ENCODE data around the gene STUM. TPM values are rescaled to one million over a fixed set of nuclear protein-coding genes. Genes with fewer than 3 reads are reported as not detected.

STUM gene
- total RNA-seq, 1 experiment from 2014 or later, result 0.03 TPM

DNA sequence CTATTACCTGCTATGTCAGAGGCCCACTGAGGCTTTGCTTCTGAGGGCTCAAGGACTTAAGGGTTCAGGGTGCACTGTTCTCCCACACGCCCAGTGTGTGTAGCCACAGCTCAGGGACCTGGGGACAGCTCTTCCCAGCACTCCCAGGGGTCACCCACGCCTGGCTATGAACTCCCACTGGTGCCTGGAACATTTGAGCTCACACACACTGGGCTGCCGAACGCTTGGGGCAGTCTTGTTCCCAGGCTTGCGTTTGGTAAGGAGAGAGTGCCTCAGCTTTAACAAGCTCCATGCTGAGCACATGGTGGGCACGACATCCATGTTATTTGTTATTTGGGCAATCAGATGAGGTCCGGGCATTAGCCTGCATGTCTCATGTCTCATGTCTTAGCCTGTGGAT is 37.6 kb downstream of the STUM start:
- intact Hi-C loops (cut with micrococcal nuclease; ENCODE audit: unreplicated experiment), result no loop called here
- in situ Hi-C loops (cut with HindIII; ENCODE audit: low pct_unique_long_range_greater_than_20kb, low sequenced_read_pairs), result no loop called here
- H3K27ac ChIP-seq (ENCODE audit: low read length), result no peak overlapping the region
- ChIA-PET CTCF (no interaction called here), POLR2A (no interaction called here)
- H3K4me1 ChIP-seq (ENCODE audit: control insufficient read depth, insufficient read depth, low read length), result no peaks in the 10 kb centered on the region
- no peaks in the 10 kb centered on the region for H3K9me3 ChIP-seq (ENCODE audit: control insufficient read depth, insufficient read depth, low read depth, low read length)
- peaks cover 3% of the 10 kb centered on the region for H3K27me3 ChIP-seq (ENCODE audit: control insufficient read depth, insufficient read depth, low read length)
- DNase-seq (ENCODE audit: low read depth, low spot score) (no peak), ATAC-seq (no peak)
- no TSS peak for BruUV-seq (replicated peaks)
- no peak for TF ChIP-seq SIN3A (IDR thresholded peaks at IDR 0.05; ENCODE audit: borderline replicate concordance, insufficient read depth, low read depth, low read length)
- TF ChIP-seq POLR2AphosphoS5 (IDR thresholded peaks at IDR 0.05; ENCODE audit: low read depth, low read length), result no peak
- TF ChIP-seq, protein P1, sequence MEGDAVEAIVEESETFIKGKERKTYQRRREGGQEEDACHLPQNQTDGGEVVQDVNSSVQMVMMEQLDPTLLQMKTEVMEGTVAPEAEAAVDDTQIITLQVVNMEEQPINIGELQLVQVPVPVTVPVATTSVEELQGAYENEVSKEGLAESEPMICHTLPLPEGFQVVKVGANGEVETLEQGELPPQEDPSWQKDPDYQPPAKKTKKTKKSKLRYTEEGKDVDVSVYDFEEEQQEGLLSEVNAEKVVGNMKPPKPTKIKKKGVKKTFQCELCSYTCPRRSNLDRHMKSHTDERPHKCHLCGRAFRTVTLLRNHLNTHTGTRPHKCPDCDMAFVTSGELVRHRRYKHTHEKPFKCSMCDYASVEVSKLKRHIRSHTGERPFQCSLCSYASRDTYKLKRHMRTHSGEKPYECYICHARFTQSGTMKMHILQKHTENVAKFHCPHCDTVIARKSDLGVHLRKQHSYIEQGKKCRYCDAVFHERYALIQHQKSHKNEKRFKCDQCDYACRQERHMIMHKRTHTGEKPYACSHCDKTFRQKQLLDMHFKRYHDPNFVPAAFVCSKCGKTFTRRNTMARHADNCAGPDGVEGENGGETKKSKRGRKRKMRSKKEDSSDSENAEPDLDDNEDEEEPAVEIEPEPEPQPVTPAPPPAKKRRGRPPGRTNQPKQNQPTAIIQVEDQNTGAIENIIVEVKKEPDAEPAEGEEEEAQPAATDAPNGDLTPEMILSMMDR (IDR thresholded peaks at IDR 0.05), result no peak
- TF ChIP-seq, protein P2, sequence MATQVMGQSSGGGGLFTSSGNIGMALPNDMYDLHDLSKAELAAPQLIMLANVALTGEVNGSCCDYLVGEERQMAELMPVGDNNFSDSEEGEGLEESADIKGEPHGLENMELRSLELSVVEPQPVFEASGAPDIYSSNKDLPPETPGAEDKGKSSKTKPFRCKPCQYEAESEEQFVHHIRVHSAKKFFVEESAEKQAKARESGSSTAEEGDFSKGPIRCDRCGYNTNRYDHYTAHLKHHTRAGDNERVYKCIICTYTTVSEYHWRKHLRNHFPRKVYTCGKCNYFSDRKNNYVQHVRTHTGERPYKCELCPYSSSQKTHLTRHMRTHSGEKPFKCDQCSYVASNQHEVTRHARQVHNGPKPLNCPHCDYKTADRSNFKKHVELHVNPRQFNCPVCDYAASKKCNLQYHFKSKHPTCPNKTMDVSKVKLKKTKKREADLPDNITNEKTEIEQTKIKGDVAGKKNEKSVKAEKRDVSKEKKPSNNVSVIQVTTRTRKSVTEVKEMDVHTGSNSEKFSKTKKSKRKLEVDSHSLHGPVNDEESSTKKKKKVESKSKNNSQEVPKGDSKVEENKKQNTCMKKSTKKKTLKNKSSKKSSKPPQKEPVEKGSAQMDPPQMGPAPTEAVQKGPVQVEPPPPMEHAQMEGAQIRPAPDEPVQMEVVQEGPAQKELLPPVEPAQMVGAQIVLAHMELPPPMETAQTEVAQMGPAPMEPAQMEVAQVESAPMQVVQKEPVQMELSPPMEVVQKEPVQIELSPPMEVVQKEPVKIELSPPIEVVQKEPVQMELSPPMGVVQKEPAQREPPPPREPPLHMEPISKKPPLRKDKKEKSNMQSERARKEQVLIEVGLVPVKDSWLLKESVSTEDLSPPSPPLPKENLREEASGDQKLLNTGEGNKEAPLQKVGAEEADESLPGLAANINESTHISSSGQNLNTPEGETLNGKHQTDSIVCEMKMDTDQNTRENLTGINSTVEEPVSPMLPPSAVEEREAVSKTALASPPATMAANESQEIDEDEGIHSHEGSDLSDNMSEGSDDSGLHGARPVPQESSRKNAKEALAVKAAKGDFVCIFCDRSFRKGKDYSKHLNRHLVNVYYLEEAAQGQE (IDR thresholded peaks at IDR 0.05; ENCODE audit: insufficient read depth in 1 of 2, low read depth in 2 of 2, low read length in 1 of 2), result no peak
- no peak for TF ChIP-seq TCF7L2 (IDR thresholded peaks at IDR 0.05; ENCODE audit: low read depth, low read length)
- H3K36me3 ChIP-seq (ENCODE audit: control insufficient read depth, insufficient read depth, low read length), result no peaks in the 10 kb centered on the region
- no peak overlapping the region for H3K4me3 ChIP-seq (ENCODE audit: low read depth in 2 of 2, low read length in 2 of 2)

DNA sequence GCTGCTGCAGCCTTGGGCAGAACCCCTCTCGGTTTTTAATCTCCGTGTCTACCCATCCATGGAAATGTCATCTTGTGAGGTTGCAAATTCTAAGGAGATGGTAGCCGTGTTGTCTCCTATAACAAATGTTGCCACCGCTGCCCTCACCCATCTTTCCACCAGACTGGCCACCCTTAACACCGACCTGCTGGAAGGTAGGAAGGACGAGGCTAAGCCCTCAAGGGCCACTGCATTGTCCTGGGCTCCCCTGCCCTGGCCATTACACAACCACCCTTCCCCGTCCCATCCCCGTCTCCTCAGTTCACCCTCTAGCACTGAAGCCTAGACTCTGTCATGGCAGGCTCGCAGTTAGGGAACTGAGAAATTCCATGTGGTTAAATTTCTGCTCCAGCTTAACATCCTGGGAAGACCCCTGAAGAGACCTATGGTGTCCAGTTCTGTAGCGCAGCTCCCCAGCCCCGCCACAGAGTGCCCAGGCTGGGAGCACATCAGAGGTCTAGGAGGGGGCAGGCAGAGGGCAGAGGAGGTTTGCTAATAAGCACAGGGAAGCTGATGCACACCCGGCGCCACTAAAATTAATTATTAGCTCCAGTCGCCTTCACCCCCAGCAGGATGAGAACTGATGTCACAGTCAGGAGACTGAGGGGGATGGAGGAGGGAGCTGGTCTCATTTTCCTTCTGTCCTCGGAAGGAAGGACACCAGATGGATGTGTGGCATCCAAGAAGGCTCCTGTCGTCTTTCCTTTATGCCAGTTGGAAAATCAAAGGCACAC is 38.3 kb downstream of the STUM start:
- Histone ChIP-seq H3K9me3 (ENCODE audit: control insufficient read depth, insufficient read depth, low read depth, low read length) (no peaks in the 10 kb centered on the region), H3K27ac (ENCODE audit: low read length) (no peak overlapping the region), H3K27me3 (ENCODE audit: control insufficient read depth, insufficient read depth, low read length) (peaks cover 3% of the 10 kb centered on the region), H3K4me1 (ENCODE audit: control insufficient read depth, insufficient read depth, low read length) (no peaks in the 10 kb centered on the region), H3K4me3 (ENCODE audit: low read depth in 2 of 2, low read length in 2 of 2) (no peak overlapping the region), H3K36me3 (ENCODE audit: control insufficient read depth, insufficient read depth, low read length) (no peaks in the 10 kb centered on the region)
- ChIA-PET POLR2A (no interaction called here), CTCF (no interaction called here)
- BruUV-seq (replicated peaks), result no TSS peak
- no peak for TF ChIP-seq SIN3A (IDR thresholded peaks at IDR 0.05; ENCODE audit: borderline replicate concordance, insufficient read depth, low read depth, low read length)
- TF ChIP-seq, protein P1 (IDR thresholded peaks at IDR 0.05), result no peak
- TF ChIP-seq, protein P2 (IDR thresholded peaks at IDR 0.05; ENCODE audit: insufficient read depth in 1 of 2, low read depth in 2 of 2, low read length in 1 of 2), result no peak
- TF ChIP-seq TCF7L2 (IDR thresholded peaks at IDR 0.05; ENCODE audit: low read depth, low read length), result no peak
- no peak for TF ChIP-seq POLR2AphosphoS5 (IDR thresholded peaks at IDR 0.05; ENCODE audit: low read depth, low read length)
- in situ Hi-C loops (cut with HindIII; ENCODE audit: low pct_unique_long_range_greater_than_20kb, low sequenced_read_pairs), result no loop called here
- intact Hi-C loops (cut with micrococcal nuclease; ENCODE audit: unreplicated experiment), result no loop called here
- DNase-seq (ENCODE audit: low read depth, low spot score), result no peak
- ATAC-seq, result no peak

Data from Panc1 (cell line).